ENCODE results near the gene NCOR2. TPM values are rescaled to one million over a fixed set of nuclear protein-coding genes. Genes with fewer than 3 reads are reported as not detected.

NCOR2 gene
- polyA plus RNA-seq, 1 donor from 2014 or later: 4.8 TPM

DNA sequence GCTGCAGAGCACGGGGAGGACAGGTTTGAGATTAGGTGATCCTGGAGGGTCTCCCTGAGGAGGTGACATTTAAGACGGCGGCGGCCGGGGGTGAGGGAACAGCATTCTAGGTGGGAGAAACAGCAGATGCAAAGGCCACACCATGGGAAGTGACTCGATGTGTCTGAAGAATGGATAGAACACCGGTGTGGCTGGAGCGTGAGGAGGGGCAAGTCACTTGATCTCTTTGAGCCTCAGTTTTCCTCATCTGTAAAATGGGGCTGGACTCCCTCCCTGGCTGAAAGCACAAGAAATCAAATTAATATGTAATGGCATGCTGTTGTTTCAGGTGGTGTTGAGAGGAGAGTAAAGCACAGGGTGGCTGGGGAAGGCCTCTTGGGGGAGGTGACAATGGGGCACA, 10.0 kb upstream of the NCOR2 start:
- TF ChIP-seq TAF1 (IDR thresholded peaks at IDR 0.05; ENCODE audit: low read depth): no peak
- no peak for TF ChIP-seq POLR2AphosphoS5 (IDR thresholded peaks at IDR 0.05)
- TF ChIP-seq, protein P1, sequence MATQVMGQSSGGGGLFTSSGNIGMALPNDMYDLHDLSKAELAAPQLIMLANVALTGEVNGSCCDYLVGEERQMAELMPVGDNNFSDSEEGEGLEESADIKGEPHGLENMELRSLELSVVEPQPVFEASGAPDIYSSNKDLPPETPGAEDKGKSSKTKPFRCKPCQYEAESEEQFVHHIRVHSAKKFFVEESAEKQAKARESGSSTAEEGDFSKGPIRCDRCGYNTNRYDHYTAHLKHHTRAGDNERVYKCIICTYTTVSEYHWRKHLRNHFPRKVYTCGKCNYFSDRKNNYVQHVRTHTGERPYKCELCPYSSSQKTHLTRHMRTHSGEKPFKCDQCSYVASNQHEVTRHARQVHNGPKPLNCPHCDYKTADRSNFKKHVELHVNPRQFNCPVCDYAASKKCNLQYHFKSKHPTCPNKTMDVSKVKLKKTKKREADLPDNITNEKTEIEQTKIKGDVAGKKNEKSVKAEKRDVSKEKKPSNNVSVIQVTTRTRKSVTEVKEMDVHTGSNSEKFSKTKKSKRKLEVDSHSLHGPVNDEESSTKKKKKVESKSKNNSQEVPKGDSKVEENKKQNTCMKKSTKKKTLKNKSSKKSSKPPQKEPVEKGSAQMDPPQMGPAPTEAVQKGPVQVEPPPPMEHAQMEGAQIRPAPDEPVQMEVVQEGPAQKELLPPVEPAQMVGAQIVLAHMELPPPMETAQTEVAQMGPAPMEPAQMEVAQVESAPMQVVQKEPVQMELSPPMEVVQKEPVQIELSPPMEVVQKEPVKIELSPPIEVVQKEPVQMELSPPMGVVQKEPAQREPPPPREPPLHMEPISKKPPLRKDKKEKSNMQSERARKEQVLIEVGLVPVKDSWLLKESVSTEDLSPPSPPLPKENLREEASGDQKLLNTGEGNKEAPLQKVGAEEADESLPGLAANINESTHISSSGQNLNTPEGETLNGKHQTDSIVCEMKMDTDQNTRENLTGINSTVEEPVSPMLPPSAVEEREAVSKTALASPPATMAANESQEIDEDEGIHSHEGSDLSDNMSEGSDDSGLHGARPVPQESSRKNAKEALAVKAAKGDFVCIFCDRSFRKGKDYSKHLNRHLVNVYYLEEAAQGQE (IDR thresholded peaks at IDR 0.05; ENCODE audit: borderline replicate concordance): no peak
- no peaks in the 10 kb centered on the region for H3K79me2 ChIP-seq (replicated peaks; ENCODE audit: insufficient read depth, low read length)
- no peak overlapping the region for H3K4me2 ChIP-seq (ENCODE audit: low read length)
- H3K27me3 ChIP-seq (ENCODE audit: insufficient read depth, low read depth, low read length): no peaks in the 10 kb centered on the region
- H3F3A ChIP-seq (ENCODE audit: insufficient read depth, low read length, poor library complexity, severe bottlenecking): no peaks in the 10 kb centered on the region
- H3K9ac ChIP-seq (ENCODE audit: low read length): no peak overlapping the region
- H3K9me2 ChIP-seq (ENCODE audit: insufficient read depth, low read length): no peaks in the 10 kb centered on the region
- H3K4me3 ChIP-seq (ENCODE audit: low read length): no peak overlapping the region
- no peaks in the 10 kb centered on the region for H3K36me3 ChIP-seq (ENCODE audit: insufficient read depth, low read length)
- H2AFZ ChIP-seq (ENCODE audit: low read depth, low read length): no peak overlapping the region
- no peaks in the 10 kb centered on the region for H3K9me3 ChIP-seq (ENCODE audit: low read length)
- no peak overlapping the region for H3K27ac ChIP-seq (ENCODE audit: low read length)
- no peaks in the 10 kb centered on the region for H4K20me1 ChIP-seq (ENCODE audit: insufficient read depth)

DNA sequence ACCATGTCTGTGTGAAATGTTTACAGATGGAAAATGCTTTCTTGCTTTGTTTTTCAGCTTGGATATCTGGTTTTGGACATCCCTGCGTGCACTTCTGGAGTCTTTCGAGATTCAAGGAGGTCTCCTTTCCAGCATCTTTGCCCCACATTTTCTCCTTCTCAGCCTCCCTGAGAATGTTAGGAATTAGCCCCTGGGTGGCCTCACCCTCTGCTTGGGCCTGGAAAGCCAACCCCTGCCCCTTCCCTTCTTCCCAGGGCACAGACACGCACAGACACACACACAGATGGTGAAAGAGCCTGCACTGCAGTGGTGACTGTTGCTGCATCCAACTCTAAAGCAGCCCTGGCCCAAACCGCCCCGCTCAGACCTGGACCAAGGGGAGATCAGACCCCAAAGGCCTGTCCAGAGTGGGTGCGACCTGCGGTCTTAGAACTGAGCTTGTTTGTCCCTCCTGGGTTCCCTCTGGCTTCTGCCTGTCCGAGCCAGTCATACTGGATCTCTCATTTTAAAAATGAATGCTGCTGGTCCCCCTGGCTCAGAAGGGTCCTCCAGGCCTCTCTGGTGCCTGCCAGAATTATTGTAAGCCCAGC, 8.7 kb upstream of the NCOR2 start:
- Histone ChIP-seq H3K9ac (ENCODE audit: low read length) (no peak overlapping the region), H3K9me2 (ENCODE audit: insufficient read depth, low read length) (no peaks in the 10 kb centered on the region), H3K4me2 (ENCODE audit: low read length) (no peak overlapping the region), H3F3A (ENCODE audit: insufficient read depth, low read length, poor library complexity, severe bottlenecking) (no peaks in the 10 kb centered on the region), H3K27me3 (ENCODE audit: insufficient read depth, low read depth, low read length) (no peaks in the 10 kb centered on the region), H4K20me1 (ENCODE audit: insufficient read depth) (no peaks in the 10 kb centered on the region), H3K27ac (ENCODE audit: low read length) (no peak overlapping the region), H2AFZ (ENCODE audit: low read depth, low read length) (no peak overlapping the region), H3K36me3 (ENCODE audit: insufficient read depth, low read length) (no peaks in the 10 kb centered on the region), H3K4me3 (ENCODE audit: low read length) (no peak overlapping the region), H3K79me2 (replicated peaks; ENCODE audit: insufficient read depth, low read length) (no peaks in the 10 kb centered on the region), H3K9me3 (ENCODE audit: low read length) (no peaks in the 10 kb centered on the region)
- no peak for TF ChIP-seq MXI1 (conservative IDR thresholded peaks at IDR 0.05; ENCODE audit: poor library complexity, severe bottlenecking)
- TF ChIP-seq, protein P1 (IDR thresholded peaks at IDR 0.05; ENCODE audit: borderline replicate concordance): no peak
- TF ChIP-seq, protein P2, sequence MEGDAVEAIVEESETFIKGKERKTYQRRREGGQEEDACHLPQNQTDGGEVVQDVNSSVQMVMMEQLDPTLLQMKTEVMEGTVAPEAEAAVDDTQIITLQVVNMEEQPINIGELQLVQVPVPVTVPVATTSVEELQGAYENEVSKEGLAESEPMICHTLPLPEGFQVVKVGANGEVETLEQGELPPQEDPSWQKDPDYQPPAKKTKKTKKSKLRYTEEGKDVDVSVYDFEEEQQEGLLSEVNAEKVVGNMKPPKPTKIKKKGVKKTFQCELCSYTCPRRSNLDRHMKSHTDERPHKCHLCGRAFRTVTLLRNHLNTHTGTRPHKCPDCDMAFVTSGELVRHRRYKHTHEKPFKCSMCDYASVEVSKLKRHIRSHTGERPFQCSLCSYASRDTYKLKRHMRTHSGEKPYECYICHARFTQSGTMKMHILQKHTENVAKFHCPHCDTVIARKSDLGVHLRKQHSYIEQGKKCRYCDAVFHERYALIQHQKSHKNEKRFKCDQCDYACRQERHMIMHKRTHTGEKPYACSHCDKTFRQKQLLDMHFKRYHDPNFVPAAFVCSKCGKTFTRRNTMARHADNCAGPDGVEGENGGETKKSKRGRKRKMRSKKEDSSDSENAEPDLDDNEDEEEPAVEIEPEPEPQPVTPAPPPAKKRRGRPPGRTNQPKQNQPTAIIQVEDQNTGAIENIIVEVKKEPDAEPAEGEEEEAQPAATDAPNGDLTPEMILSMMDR (IDR thresholded peaks at IDR 0.05; ENCODE audit: poor library complexity, severe bottlenecking): no peak
- TF ChIP-seq EP300 (conservative IDR thresholded peaks at IDR 0.05; ENCODE audit: poor library complexity, severe bottlenecking): no peak
- TF ChIP-seq EZH2 (IDR thresholded peaks at IDR 0.05; ENCODE audit: borderline replicate concordance, insufficient read depth, low read length, poor library complexity, severe bottlenecking): no peak
- TF ChIP-seq POLR2AphosphoS5 (IDR thresholded peaks at IDR 0.05): no peak
- TF ChIP-seq TAF1 (IDR thresholded peaks at IDR 0.05; ENCODE audit: low read depth): no peak
- TF ChIP-seq RAD21 (conservative IDR thresholded peaks at IDR 0.05): no peak
- TF ChIP-seq SMC3 (conservative IDR thresholded peaks at IDR 0.05; ENCODE audit: poor library complexity): no peak

Data from neural cell (in vitro differentiated cells).